Activated naive CD8-positive, alpha-beta T cell (primary cell): Measurements from ENCODE around the gene IL7R.
"Not testable (repeated sequence)": the region's sequence is repeated elsewhere in the genome, so short reads cannot be mapped to it uniquely, and the experiment has no call there.

Source experiments
- H3K27ac Mint-ChIP-seq: one replicate; pipeline ENCODE4 v1.8.0; 2021; ENCODE audit warnings: mixed read lengths
- H3K27me3 Mint-ChIP-seq: one replicate; pipeline ENCODE4 v1.8.0; 2021; ENCODE audit warnings: mixed read lengths
- H3K36me3 Mint-ChIP-seq: one replicate; pipeline ENCODE4 v1.8.0; 2021; ENCODE audit warnings: mixed read lengths
- H3K4me1 Mint-ChIP-seq: one replicate; pipeline ENCODE4 v1.8.0; 2021; ENCODE audit warnings: low read depth, mixed read lengths
- H3K4me3 Mint-ChIP-seq: one replicate; pipeline ENCODE4 v1.8.0; 2021; ENCODE audit warnings: mild to moderate bottlenecking, mixed read lengths
- H3K9me3 Mint-ChIP-seq: one replicate; pipeline ENCODE4 v1.8.0; 2021; ENCODE audit warnings: low read depth, mixed read lengths

The IL7R gene

DNA sequence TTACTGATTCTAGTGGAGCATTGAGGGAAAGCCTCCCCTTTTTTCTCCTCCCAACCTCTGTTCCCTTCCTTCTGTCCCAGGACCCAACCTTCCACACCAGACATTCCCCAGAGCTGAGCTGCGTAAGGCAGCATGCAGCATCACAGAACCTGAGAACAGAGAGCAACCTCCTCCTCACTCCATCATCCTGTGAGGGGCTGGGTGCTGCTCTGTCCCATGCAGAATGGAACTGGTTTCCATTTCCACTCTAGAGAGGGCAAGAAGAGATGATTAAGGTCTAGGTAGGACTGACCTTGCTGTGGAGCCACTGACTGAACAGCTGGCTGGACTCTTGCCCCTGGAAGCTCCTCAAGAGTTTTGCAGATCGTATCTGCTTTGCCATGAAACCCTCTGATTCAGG lies 30.1 kb upstream of the IL7R start:
- no peaks in the 10 kb centered on the region for H3K9me3 Mint-ChIP-seq
- peaks cover 95% of the 10 kb centered on the region for H3K4me1 Mint-ChIP-seq

DNA sequence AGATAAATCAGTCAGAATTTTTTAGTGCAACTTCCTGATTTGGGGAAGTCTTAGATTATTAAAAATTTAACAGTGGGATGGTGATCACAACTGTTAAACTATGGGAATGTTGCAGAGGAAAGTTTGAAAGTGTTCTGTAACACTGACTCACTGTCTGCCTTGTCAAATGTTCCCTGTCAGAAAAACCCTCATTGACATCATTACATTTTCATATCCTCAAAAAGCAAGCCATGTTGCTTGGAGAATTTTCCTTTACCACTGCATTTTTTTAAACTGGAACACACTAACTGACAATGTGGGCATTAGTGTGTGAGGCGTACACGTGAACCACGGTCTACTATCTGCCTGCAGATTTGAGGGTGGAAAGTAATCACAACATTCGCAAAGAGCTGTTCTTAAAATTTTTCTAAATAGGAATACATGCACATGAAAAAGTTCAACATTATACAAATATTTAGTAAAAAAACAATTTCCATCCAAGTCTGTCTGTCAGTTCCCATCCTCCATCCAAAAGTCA lies 28.6 kb upstream of the IL7R start:
- H3K9me3 Mint-ChIP-seq, result no peaks in the 10 kb centered on the region
- peak overlapping the region; percentile 41 for H3K4me3 Mint-ChIP-seq
- H3K27me3 Mint-ChIP-seq, result no peaks in the 10 kb centered on the region
- H3K27ac Mint-ChIP-seq, result peak overlapping the region; percentile 99
- H3K4me1 Mint-ChIP-seq, result peaks cover 95% of the 10 kb centered on the region
- peaks cover 14% of the 10 kb centered on the region for H3K36me3 Mint-ChIP-seq

More for the DNA sequence above, 30.1 kb upstream of the IL7R start:
- H3K27me3 Mint-ChIP-seq, result no peaks in the 10 kb centered on the region
- peak overlapping the region; percentile 99 for H3K27ac Mint-ChIP-seq
- H3K4me3 Mint-ChIP-seq, result peak overlapping the region; percentile 69
- peaks cover 10% of the 10 kb centered on the region for H3K36me3 Mint-ChIP-seq

DNA sequence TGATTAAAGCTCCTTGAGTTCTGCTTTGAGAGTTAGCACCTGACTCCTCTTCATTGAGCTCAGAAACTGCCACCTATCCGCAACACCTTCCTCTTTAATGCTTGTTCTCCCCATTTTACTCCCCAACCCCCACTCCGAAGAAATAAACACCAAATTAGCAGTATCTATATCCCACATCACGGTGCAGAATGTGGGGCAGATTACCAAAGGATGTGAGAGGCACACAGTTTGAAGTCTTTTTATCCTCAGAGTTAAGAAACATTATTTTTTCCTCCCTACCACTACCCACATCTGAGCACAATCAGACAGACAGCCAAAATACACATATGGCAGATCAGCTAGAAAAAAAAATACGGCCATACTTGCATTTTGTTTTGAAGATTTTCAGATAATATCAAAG lies 26.1 kb upstream of the IL7R start:
- no peaks in the 10 kb centered on the region for H3K9me3 Mint-ChIP-seq
- H3K4me3 Mint-ChIP-seq, result peak overlapping the region; percentile 76
- H3K4me1 Mint-ChIP-seq, result peaks cover 92% of the 10 kb centered on the region
- H3K36me3 Mint-ChIP-seq, result peaks cover 14% of the 10 kb centered on the region
- H3K27ac Mint-ChIP-seq, result peak overlapping the region; percentile 99
- H3K27me3 Mint-ChIP-seq, result no peaks in the 10 kb centered on the region

DNA sequence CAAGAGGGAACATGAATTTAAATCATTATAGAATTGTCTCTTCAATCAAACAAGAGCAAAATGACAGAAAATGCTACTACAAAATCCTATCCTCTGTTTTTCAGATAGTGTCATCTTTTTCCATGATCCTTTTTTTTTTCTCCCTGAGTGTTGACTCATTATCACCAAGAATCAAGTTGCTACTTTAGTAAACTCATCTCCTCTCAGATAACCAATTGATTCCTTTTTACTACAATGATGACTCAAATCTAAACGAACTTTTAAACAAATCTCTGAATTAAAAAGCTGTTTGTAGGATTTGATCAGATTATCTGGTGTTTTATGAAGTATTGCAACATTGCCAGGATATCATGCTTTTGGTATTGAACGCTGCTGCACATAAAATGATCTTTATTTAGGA lies 23.9 kb upstream of the IL7R start:
- Mint-ChIP-seq H3K4me3 (peak overlapping the region; percentile 74), H3K4me1 (peaks cover 91% of the 10 kb centered on the region), H3K36me3 (peaks cover 14% of the 10 kb centered on the region), H3K9me3 (no peaks in the 10 kb centered on the region), H3K27ac (peak overlapping the region; percentile 99), H3K27me3 (no peaks in the 10 kb centered on the region)

DNA sequence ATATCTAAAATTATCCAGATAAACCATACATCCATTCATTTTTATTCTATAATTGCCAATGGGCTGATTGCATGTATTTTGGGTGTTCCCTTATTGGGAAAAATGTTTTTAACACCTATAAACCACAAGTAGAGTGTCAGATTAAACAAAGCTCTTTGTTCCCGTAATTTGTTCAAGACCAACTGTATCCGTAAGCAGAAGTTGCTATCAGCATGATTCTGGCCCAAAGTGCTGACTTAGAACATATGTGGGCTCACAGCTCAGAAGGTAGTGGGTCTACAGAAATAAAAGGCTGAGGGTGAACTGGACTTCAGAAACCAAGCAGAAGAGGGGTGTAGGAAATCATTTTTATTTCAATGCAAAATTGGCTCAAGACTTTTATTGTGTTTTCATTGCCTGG lies 23.5 kb upstream of the IL7R start:
- H3K27ac Mint-ChIP-seq, result peak overlapping the region; percentile 99
- peaks cover 91% of the 10 kb centered on the region for H3K4me1 Mint-ChIP-seq
- no peaks in the 10 kb centered on the region for H3K27me3 Mint-ChIP-seq
- no peaks in the 10 kb centered on the region for H3K9me3 Mint-ChIP-seq
- H3K4me3 Mint-ChIP-seq, result peak overlapping the region; percentile 74
- peaks cover 12% of the 10 kb centered on the region for H3K36me3 Mint-ChIP-seq

DNA sequence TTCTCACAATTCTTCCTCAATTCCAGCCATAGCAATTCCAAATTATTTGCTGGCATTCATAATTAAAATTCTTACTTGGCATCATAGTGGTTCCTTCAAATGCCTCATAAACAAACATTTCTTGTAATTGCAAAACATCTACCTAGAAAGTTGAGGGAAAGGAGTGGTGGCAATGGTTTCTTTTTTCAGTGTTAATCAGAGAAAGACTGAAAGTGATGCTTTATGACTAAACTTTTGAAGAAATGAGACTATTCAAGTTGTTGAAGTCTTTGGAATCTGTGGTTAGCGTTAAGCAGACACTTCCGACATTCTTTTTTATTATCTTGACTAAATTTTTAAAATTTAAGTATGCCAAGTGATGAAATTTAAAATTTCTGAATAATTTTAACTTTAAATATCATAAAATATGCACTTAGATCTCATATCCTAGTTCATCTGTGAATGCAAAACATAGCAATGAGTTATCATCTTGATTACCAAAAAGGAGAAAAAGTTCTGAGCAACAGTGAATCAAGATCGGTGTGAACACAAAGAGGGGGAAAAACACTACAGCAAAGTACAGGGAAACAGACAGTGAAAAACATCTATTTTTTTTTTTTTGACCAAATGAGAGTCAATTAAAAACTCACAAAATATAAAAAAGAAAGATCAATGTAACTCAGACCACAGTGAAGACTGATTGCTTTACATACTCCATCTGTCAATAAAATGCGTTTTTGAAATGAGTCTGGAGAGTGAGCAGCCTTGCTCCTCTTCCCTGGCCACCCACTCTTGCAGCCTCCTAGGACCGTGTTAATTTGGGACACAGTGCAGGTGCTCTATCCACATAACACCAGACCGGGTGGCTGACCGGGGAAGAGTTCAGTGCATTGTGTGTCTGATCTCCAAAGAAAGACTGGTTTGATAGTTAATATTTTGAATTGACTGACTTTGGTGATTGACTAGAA lies 20.6 kb upstream of the IL7R start:
- no peaks in the 10 kb centered on the region for H3K27me3 Mint-ChIP-seq
- H3K9me3 Mint-ChIP-seq, result no peaks in the 10 kb centered on the region
- peaks cover 9% of the 10 kb centered on the region for H3K36me3 Mint-ChIP-seq
- H3K4me1 Mint-ChIP-seq, result peaks cover 94% of the 10 kb centered on the region
- H3K4me3 Mint-ChIP-seq, result peak overlapping the region; percentile 66
- H3K27ac Mint-ChIP-seq, result peak overlapping the region; percentile 99

DNA sequence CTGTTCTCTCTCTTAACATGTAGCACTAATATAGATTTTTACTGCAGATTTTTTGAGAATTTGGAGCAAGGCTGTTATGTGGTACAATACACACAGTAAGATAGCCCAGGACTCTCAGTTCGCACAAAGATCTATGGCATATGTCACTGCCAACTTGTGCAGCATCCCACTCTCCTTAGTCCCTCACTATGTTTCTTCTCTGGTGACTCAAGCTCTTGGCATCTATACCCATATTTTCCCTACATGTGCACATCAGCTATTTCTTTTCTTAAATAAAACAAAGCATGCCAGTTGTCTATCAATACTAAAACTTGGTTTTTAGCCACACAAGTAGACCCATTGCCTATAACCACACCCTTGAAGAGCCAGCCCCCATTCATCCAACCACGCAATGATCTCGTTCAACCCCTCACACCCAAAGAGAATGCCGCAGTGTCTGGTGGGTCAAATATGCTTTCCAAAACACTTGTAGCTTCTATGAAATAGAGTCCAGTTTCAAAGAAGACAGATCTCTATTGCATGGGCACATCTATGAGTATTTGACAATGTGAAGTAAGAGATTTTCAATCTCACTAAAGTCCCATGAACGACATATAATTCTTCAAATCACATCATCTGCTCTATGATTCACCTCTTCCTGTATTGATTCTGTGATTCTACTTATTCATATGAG lies 18.2 kb upstream of the IL7R start:
- Mint-ChIP-seq H3K9me3 (no peaks in the 10 kb centered on the region), H3K27me3 (no peaks in the 10 kb centered on the region), H3K4me1 (peaks cover 78% of the 10 kb centered on the region), H3K4me3 (peak overlapping the region; percentile 36), H3K27ac (peak overlapping the region; percentile 99), H3K36me3 (peaks cover 9% of the 10 kb centered on the region)

DNA sequence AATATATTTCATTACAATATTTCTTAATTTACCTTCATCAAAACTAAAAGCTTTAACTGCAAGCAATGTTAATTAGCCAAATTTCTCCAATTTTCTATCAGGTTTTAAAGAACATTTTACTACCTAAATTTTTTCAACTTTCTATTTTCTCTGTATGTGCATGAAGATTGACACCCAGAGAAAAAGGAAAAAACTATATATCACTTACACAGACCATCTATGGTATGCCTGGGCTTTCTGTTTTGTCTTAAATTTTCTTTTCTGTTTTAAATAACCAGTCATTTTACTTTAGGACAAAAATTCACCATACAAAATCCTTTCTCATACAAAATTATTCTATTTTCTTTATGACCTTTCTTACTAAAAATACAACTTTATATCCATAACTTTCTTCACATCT lies 13.8 kb upstream of the IL7R start:
- H3K9me3 Mint-ChIP-seq, result peaks cover 15% of the 10 kb centered on the region
- H3K4me3 Mint-ChIP-seq, result no peak overlapping the region
- H3K27ac Mint-ChIP-seq, result no peak overlapping the region
- H3K36me3 Mint-ChIP-seq, result peaks cover 25% of the 10 kb centered on the region
- no peaks in the 10 kb centered on the region for H3K27me3 Mint-ChIP-seq
- H3K4me1 Mint-ChIP-seq, result peaks cover 42% of the 10 kb centered on the region

DNA sequence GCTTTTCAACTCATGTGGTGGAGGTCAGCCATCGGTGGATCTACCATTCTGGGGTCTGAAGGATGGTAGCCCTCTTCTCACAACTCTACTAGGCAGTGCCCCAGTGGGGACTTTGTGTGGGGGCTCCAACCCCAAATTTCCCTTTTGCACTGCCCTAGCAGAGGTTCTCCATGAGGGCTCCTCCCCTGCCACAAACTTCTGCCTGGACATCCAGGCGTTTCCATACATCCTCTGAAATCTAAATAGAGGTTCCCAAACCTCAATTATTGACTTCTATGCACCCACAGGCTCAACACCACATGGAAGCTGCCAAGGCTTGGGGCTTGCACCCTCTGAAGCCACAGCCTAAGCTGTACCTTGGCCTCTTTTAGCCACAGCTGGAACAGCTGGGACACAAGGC lies 11.2 kb upstream of the IL7R start:
- peaks cover 25% of the 10 kb centered on the region for H3K36me3 Mint-ChIP-seq
- H3K4me1 Mint-ChIP-seq, result peaks cover 33% of the 10 kb centered on the region
- not testable (repeated sequence) for H3K27me3 Mint-ChIP-seq, H3K4me3 Mint-ChIP-seq, H3K27ac Mint-ChIP-seq
- H3K9me3 Mint-ChIP-seq, result peaks cover 15% of the 10 kb centered on the region

DNA sequence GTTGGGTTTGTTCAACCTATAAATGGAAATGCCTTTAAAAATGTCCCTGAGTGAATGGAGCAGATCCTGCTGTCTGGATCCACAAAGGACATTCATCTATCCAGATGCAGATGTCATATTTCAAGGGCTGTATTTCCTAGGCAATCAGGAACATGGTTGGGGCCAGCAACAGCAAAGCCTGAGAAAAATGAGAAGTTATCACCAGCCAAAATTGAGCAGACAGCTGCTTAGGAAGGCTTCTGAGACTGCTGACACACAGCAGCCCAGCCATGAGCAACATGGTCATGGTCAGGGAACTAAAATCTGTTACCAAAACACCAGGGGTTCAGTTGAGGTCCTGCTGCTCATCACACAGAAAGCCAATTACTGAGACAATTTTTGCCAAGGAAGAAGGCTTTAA lies 9.2 kb upstream of the IL7R start:
- Mint-ChIP-seq H3K27me3 (no peaks in the 10 kb centered on the region), H3K9me3 (peaks cover 15% of the 10 kb centered on the region), H3K27ac (no peak overlapping the region), H3K4me3 (no peak overlapping the region), H3K4me1 (peaks cover 42% of the 10 kb centered on the region), H3K36me3 (peaks cover 25% of the 10 kb centered on the region)

DNA sequence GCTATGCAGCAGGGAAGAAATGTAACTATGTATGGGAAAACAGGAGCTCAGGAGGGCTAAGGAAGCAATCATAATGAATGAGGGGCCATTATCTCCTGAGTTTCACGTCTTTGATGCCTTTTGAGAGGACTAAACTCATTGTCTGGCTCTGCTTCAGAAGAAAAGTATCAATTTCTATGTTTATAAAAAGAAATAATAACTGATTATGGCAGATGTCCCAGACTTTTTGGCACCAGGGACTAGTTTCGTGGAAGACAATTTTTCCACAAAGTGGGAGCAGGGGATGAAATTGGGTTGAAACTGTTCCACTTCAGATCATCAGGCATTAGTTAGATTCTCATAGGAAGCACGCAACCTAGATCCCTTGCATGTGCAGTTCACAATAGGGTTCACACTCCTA lies 8.7 kb upstream of the IL7R start:
- no peaks in the 10 kb centered on the region for H3K27me3 Mint-ChIP-seq
- peaks cover 25% of the 10 kb centered on the region for H3K36me3 Mint-ChIP-seq
- H3K4me3 Mint-ChIP-seq, result no peak overlapping the region
- H3K9me3 Mint-ChIP-seq, result peaks cover 15% of the 10 kb centered on the region
- no peak overlapping the region for H3K27ac Mint-ChIP-seq
- peaks cover 46% of the 10 kb centered on the region for H3K4me1 Mint-ChIP-seq

DNA sequence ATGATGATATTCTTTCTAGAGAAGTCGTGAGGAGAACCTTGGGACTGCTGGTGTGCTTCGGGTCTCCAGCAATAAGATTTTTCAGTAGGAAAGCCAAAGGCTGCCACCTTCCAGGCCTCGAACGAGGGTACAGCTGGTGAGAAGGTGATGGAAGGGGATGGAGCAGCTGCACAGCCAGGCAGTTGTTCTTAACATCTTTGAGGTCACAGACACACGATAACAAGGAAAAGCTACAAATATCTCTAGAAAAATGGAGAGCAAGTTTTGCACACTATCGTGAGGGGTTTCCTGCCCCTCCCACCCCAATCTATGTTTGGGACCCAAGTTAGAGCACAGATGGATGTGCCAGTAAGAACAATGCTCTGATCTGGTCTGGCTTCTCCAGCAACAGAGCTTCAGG lies 6.8 kb upstream of the IL7R start:
- H3K4me3 Mint-ChIP-seq, result no peak overlapping the region
- H3K27me3 Mint-ChIP-seq, result no peaks in the 10 kb centered on the region
- H3K4me1 Mint-ChIP-seq, result peaks cover 59% of the 10 kb centered on the region
- peak overlapping the region; percentile 99 for H3K27ac Mint-ChIP-seq
- peaks cover 15% of the 10 kb centered on the region for H3K36me3 Mint-ChIP-seq
- H3K9me3 Mint-ChIP-seq, result peaks cover 10% of the 10 kb centered on the region

DNA sequence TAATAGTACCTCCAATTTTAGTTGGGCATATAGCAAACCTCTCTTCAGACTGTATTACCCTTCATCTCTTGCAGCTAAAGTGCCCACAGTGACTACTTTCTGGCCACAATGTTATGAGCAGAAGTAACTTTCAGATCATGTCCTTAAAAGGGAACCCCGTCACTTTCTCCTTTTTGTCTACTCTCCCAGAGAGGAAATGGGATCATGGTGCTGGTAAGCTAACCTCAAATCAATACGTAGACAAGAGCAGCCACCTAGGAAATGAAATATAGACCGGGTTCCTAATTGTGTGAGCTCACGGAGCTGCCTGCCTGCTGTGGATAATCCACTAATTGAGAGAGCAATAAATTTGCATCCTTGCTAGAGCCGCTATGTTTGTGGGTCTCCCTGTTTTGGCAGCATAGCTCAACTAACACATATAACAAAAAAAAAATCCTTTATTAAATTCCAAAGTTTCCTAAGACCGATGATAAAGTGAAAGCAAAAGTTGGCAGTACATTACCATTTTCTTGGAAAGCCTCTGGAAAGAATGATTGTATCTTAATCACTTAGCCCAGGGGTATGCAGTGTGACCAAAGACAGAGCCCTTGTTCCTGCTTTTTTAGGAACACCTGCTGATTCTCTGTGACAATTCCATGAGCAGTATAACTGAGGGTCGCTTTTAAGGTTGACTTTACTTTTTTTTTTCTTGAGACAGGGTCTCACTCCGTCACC lies 5.6 kb upstream of the IL7R start:
- Mint-ChIP-seq H3K27me3 (no peaks in the 10 kb centered on the region), H3K4me1 (peaks cover 70% of the 10 kb centered on the region), H3K27ac (peak overlapping the region; percentile 99), H3K4me3 (peak overlapping the region; percentile 93), H3K9me3 (peaks cover 10% of the 10 kb centered on the region), H3K36me3 (peaks cover 13% of the 10 kb centered on the region)

DNA sequence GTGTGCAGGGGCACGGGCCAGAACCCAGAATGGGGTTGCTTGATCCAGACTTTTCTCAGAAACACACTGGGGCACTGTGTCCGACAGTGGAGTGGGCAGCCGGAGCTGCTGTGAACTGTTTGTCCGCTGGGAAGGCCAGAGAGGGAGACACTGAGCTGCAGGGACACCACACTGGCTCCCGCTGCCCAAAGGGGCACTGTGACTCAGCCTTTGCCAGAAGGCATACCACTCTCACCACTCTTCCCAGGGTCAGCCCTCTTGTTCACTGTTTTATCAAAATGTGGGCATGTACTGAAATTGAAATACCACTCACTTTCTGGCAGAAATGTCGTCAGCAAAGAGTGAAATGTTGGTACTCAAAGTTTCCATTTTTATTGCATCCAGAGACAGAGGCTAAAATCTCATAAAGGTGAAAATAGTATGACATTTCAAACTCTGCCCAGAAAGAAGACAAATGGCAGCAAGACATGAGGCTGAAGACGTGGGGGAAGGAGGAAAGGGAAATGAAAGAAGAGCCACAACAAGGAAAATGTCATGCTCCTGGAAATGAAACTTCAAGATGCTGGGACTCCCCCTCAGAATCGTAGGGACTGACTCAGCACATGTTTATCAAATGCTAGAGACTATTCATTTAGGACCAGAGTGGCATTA lies 4.5 kb upstream of the IL7R start:
- Mint-ChIP-seq H3K9me3 (peaks cover 6% of the 10 kb centered on the region), H3K27me3 (no peaks in the 10 kb centered on the region), H3K36me3 (peaks cover 6% of the 10 kb centered on the region), H3K27ac (peak overlapping the region; percentile 99), H3K4me3 (peak overlapping the region; percentile 93), H3K4me1 (peaks cover 81% of the 10 kb centered on the region)
